Left ventricle myocardium inferior (tissue), 1 donor: ENCODE data around the gene MRPL38. TPM values are rescaled to one million over a fixed set of nuclear protein-coding genes. Genes with fewer than 3 reads are reported as not detected.

Source experiments
- DNase-seq: peaks from one replicate; pipeline ENCODE4 v3.0.0-alpha.2; 2020
- H3K27ac ChIP-seq: fragments of 200-600 bp; replicated peaks from 2 replicates; pipeline ENCODE4 v1.8.0; 2021
- H3K27me3 ChIP-seq: fragments of 200-600 bp; 2 replicates; pipeline ENCODE4 v1.8.0; 2021; ENCODE audit warnings: low read depth
- H3K36me3 ChIP-seq: fragments of 200-600 bp; 2 replicates; pipeline ENCODE4 v1.8.0; 2021
- H3K4me1 ChIP-seq: fragments of 200-600 bp; 2 replicates; pipeline ENCODE4 v1.8.0; 2021
- H3K4me3 ChIP-seq: fragments of 200-600 bp; 2 replicates; pipeline ENCODE4 v1.8.0; 2021; ENCODE audit warnings: mild to moderate bottlenecking, moderate library complexity
- H3K9me3 ChIP-seq: fragments of 200-600 bp; replicated peaks from 2 replicates; pipeline ENCODE4 v1.8.0; 2021
- CTCF ChIP-seq: fragments of 200-600 bp; IDR thresholded peaks from 2 replicates; pipeline ENCODE4 v1.8.0; 2021; ENCODE audit warnings: antibody characterized with exemption, mild to moderate bottlenecking, borderline replicate concordance
- intact Hi-C: fragments of 100-400 bp; cut with micrococcal nuclease; formaldehyde crosslinking; loops from one replicate; pipeline ENCODE4 v1.11.0; 2022
- total RNA-seq: library from RNA; stranded (reverse); fragmentation: NEBNext Ultra II Directional; extraction: Animal tissue kit (Norgen Biotek cat#: 25700); gene quantifications from one replicate; pipeline ENCODE4 v1.2.1, GENCODE V29; 2021
- donor health status: DM: no; HTN: yes; CAD: no; lungs with severe emphysema.

Gene MRPL38
- total RNA-seq, 1 donor from 2014 or later: 104 TPM

DNA sequence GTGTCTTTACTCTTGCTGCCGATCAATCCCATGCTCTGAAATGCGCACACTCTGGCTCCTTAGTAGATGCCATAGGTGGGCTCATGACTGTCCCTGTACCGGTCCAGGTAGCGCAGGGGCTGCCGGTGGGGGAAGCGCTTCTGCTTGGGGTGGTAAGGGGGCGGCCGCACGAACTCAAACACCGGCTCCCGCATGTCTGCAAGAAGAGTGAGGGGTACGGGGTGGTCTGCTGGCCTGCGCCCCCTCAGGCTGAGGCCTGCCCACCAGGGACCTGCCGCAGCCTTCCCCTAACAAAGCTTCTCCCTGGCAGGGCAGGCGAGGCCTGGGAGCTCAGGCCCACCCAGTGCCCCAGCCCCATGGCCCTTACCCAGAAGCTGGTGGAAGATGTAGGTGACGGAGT lies 5.9 kb downstream of the MRPL38 start:
- intact Hi-C loops: no loop called here
- H3K36me3 ChIP-seq: peaks cover 50% of the 10 kb centered on the region
- no peak for DNase-seq

GRCh38 chr17:75898065-75898464 lies 6.6 kb downstream of the MRPL38 start:
- peaks cover 49% of the 10 kb centered on the region for H3K36me3 ChIP-seq
- intact Hi-C loops: no loop called here

More for the DNA sequence above, 5.9 kb downstream of the MRPL38 start:
- TF ChIP-seq CTCF: no peak
- no peaks in the 10 kb centered on the region for H3K27me3 ChIP-seq
- no peaks in the 10 kb centered on the region for H3K9me3 ChIP-seq
- no peak overlapping the region for H3K27ac ChIP-seq
- peaks cover 45% of the 10 kb centered on the region for H3K4me1 ChIP-seq
- no peak overlapping the region for H3K4me3 ChIP-seq

GRCh38 chr17:75897160-75898019 lies 7.3 kb downstream of the MRPL38 start:
- Histone ChIP-seq H3K27ac (peak overlapping the region; percentile 99), H3K9me3 (no peaks in the 10 kb centered on the region), H3K27me3 (no peaks in the 10 kb centered on the region), H3K36me3 (peaks cover 44% of the 10 kb centered on the region), H3K4me1 (peaks cover 36% of the 10 kb centered on the region), H3K4me3 (peak overlapping the region; percentile 75)
- no peak for DNase-seq
- TF ChIP-seq CTCF: no peak
- intact Hi-C loops: no loop called here

More at GRCh38 chr17:75898065-75898464, 6.6 kb downstream of the MRPL38 start:
- DNase-seq: no peak
- TF ChIP-seq CTCF: no peak
- no peak overlapping the region for H3K27ac ChIP-seq
- H3K4me1 ChIP-seq: peaks cover 40% of the 10 kb centered on the region
- H3K9me3 ChIP-seq: no peaks in the 10 kb centered on the region
- no peaks in the 10 kb centered on the region for H3K27me3 ChIP-seq
- H3K4me3 ChIP-seq: no peak overlapping the region

GRCh38 chr17:75896415-75897159 lies 8.1 kb downstream of the MRPL38 start, which contains the start of gene TRIM65:
Gene TRIM65, minus strand, starts transcription at chr17:75896951. Its CDS starts 14 bp downstream, at chr17:75896937.
- Histone ChIP-seq H3K9me3 (no peaks in the 10 kb centered on the region), H3K4me3 (peak within 1 kb of the TSS; percentile 75), H3K27me3 (no peaks in the 10 kb centered on the region), H3K36me3 (peaks cover 43% of the 10 kb centered on the region), H3K4me1 (peaks cover 42% of the 10 kb centered on the region), H3K27ac (peak within 1 kb of the TSS; percentile 99)
- intact Hi-C loops: no loop called here
- peak; percentile 62 for TF ChIP-seq CTCF
- peak; percentile 90 for DNase-seq

- no peak for TF ChIP-seq CTCF
- H3K9me3 ChIP-seq: no peaks in the 10 kb centered on the region
- intact Hi-C loops: no loop called here
- no peaks in the 10 kb centered on the region for H3K27me3 ChIP-seq
- H3K36me3 ChIP-seq: peaks cover 43% of the 10 kb centered on the region
- DNase-seq: no peak
- peaks cover 44% of the 10 kb centered on the region for H3K4me1 ChIP-seq
- H3K4me3 ChIP-seq: peak overlapping the region; percentile 75
- H3K27ac ChIP-seq: peak overlapping the region; percentile 99
Observed at GRCh38 chr17:75895370-75896155, 9.1 kb downstream of the MRPL38 start.
